GM19467 (cell line): Measurements from ENCODE around the gene GAB2.
A peak's percentile ranks its signal among the peaks of the same experiment; 100 is the strongest.
"Not testable (repeated sequence)": the region's sequence is repeated elsewhere in the genome, so short reads cannot be mapped to it uniquely, and the experiment has no call there.

Source experiments
- ATAC-seq: cut with Tn5 transposase; IDR thresholded peaks from one replicate; pipeline ENCODE4 v1.9.1; 2021; ENCODE audit warnings: mild to moderate bottlenecking, moderate library complexity; ENCODE audit not compliant: unreplicated experiment

GAB2 gene

DNA sequence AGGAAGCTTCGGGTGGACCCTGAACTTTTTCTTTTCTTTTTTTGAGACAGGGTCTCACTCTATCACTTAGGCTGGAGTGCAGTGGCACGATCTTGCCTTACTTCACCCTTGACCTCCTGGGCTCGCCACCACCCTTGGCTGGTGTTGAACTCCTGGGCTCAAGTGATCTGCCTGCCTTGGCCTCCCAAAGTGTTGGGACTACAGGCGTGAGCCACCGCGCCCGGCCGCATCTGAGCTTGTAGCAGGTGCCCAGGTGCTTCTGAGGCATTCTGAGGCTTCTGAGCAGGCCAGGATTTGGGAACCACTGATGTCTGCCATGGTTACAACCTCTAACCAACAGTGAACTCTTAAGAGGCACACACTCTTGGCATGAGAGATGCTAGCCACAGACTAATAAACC is 223.8 kb downstream of the GAB2 start:
- ATAC-seq = no peak

DNA sequence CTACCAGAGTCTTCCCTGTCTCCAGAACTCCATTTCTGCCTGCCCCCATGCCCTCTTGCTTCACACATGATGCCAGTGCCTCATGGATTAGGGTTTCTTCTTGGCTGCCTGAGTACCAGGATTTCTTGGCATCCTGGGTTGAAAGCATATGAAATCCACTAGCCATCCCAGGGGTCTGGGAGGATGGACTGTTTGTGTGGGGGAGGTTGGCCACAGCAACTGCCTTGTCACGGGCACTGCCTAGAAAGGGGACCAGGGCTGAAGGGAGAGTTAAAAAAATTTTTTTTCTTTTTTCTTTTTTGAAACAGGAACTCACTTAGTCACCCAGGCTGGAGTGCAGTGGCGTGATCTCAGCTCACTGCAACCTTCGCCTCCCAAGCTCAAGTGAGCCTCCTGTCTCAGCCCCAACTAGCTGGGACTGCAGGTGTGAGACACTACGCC is 224.7 kb downstream of the GAB2 start:
- no peak for ATAC-seq

DNA sequence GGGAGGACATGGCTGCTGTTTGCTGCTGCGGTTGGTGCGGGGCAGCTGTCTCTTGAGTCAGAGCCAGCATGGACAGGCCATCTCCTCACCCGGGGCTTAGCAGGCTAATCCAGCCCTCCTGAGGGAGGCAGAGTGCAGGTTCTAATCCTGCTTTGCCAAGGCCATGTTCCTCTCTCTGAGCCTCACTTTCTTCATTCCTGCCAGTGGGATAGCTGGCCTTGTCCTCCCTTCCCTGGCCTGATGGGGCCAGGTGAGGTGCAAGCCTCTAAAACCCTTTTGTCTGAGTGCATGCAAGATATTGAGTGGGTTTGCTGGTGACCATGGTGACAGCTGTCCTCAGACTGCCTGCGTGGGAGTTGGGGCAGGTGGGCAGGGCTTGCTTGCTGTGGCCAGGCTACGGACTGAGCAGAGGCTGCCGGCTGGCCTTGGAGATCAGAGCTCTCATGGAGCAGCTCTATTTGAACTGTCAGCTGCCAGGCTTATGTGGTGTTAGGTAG is 225.3 kb downstream of the GAB2 start:
- ATAC-seq = no peak

DNA sequence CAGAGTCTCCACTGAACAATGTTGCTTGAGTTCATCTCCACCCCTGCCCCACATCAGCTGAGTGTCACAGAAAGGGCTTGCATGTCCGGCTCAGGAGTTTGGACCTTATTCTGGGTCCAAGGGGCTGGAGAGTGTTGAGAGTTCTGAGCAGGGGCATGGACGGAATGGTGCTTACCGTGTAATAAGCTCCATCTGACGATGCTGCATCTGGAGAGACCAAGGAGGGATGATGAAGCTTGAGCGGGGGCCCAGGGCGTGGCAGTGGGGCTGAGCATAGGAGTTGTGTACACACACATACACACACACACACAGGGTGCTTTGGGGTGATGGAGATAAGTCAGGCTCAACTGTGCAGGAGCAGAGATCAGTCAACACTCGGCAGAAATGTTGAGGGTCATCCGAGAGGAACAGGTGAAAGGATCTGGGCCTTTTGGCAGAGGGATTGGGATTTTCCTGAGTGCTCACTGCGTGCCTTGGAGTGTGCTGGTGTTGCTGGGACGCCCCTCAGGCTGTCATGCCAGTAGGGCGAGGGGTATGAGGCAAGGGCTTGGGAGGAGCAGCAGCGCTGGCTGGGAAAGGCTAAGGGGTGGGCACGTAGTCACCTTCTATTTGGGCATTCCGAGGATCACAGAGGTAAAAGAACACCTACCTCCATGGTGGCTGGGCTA is 226.6 kb downstream of the GAB2 start:
- ATAC-seq = no peak

DNA sequence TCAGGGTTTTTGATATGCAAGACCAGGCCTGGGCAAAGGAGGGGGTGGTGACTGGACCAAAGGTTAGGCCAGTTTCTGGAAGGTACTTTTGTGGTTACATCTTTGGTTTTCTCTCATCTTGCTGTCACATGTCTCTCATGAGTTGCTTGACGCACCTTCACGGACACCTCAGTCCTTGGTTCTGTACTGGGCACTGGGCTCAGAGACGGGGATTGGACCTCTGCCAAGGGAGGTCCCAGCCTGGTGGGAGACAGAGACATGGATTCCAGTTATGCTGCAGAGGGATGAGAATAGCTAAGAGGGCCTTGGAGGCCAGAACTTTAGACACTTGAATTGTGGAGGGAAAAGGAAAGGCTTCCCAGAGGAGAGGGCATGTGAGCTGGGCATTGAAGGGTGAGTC is 227.2 kb downstream of the GAB2 start:
- ATAC-seq = no peak

DNA sequence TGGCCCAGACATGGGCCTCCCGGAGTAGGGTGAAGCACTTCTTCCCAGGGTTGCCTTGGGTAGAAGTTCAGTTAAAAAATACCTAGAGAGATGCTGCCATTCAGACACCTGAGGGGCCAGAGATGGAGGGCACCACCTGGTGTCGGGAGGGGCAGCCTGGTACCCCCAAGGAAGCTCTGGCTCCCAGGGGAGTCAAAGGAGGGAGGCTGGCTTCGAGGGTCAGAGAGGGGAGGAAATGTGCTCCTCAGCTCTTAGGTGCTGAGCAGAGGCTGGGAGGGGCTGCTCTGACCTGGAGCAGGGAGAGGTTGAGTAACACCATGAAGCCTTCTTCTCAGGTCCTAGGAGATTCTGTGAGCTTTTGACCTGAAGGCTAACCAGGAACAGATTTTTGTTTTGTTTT is 227.8 kb downstream of the GAB2 start:
- ATAC-seq = no peak

DNA sequence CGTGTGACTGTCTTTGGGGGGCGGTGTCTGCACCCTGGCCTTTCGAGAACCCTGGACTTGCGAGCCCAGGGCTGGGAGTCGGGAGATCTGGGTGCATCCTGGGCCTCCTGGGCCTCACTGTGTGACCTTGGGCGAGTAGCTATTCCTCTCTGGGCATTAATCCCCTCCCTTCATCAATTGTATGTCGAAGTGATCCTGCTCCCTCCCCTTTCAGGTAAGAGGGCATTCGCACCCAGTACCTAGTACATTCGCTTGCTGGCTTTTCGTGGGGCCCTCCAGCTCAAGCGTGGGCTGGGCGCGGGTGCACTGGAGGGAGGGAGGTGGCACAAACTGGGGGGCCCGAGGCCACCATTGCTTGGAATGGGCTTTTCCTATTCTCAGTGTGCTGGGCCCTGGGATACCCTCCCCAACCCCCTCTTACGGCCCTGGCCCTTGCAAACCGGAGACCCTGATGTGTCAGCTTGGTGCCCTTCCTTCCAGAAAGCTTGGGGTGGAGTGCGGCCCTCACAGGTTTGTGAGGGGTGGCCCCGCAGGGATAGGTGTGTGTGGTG is 228.4 kb downstream of the GAB2 start:
- no peak for ATAC-seq

DNA sequence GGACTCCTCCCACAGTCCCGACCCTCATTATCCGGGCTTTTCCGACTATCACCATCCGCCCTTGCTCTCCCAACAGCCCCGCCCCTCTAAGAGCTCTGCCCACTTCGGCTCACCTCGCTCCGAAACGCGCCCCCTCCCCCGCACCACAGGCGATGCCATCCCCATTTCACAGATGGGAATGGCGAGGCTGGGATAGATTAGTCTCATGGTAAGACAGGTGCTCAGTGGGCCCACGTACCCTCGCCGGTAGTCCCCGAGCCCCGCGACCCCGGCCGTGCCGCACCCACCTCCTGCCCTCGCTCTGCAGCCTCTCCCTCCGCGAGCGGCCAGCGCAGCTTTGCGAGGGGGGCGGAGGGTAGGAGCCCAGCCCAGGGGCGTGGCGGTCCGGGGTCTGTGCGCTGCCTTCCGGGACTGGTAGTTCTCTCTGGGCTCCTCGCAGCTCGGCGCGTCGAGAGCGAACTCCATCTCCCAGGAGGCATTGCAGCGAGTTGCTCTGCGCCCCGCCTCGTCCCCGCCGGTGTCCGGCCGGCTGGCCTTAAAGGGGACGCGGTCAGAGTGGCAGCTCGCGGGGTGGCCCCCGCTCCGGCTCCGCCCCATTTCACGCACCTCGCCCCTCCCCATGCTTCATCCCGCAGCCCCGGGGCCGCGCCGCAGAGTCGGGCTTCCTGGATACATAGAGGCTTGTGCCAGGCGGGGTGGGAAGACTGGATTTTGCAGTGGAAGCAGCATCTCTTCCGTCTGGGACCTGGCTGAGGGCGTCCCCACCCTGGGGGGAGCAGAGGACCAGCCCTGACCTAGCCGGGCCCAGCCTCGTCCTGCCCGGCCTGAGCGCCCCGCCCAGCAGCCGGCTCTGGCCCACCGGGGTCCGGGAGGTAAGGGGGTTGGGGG is 229.1 kb downstream of the GAB2 start, which contains the start of the genes KCTD21 and USP35:
Gene KCTD21, minus strand, starts transcription at position 341 of the 888 bp plus-strand sequence. CDS start 14,072 bp downstream, outside the sequence.
Gene USP35, plus strand, starts transcription at position 634 of the 888 bp plus-strand sequence. CDS start 7,327 bp downstream, outside the sequence.
- ATAC-seq = peak; percentile 96

DNA sequence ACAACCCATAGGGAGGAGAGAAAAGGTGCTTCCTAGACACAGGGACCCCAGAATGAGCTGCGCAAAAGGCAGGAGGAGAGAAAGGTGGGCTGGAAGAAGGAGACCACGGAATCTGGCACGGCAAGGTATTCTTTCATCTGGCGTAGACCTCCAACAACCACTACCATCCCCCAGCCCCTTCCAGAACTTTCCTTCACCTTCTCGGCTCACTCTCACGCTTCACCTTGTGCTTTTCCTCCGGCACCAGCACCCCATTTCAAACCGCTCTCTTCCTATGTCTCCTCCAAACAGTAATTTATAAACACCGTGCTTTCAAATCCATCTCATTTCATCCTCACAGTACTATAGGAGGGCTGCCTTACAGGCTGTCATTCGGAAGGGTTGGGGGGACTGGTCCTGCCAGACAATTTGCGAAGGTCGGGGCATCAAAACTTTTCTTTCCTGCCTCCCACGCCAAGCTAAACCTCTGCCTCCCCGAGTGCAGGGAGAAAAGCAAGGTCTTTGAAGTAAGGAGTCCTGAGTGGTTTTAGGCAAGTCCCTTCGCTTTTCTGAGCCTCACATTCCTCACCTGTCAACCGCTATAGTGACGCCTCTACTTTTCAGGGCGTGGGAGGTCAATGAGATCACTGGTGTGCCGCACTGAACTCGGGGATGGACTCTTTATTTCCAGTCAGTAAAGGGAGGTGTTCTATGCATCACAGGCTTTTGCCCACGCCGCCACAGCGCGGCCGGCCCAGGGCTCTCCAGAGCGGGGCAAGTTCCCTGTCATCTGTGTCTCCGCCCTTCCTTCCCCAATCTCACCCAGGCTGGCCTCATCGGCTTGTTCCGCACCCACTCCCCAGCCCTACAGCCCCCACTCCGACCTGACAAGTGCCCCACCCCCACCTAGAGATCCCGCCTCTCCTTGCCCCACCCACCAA is 230.0 kb downstream of the GAB2 start:
- peak; percentile 10 for ATAC-seq

DNA sequence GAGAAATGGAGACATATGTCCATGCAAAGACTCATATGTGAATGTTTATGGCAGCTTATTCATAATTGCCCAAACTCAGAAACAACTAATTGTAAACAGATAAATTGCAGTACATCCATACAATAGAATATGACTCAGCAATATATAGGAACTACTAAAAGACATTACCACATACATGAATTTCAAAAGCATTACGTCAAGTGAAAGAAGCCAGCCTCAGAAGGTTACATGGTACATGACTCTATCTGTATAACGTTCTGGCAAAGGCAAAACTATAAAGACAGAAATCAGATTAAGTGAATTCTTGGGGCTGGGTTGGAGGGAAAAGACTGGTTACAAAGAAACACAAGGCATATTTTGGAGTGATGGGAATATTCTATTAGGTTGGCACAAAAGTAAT is 236.4 kb downstream of the GAB2 start:
- no peak for ATAC-seq

DNA sequence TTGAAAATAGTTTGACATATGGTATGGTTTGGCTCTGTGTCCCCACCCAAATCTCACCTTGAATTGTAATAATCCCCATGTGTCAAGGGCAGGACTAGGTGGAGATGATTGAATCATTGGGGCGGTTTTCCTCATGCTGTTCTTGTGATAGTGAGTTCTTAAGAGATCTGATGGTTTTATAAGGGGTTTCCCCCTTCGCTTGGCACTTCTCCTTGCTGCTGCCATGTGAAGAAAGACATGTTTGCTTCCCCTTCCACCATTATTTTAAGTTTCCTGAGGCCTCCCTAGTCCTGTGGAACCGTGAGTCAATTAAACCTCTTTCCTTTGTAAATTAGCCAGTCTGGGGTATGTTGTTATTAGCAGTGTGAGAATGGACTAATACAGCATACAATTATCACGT is 236.9 kb downstream of the GAB2 start:
- ATAC-seq = no peak

DNA sequence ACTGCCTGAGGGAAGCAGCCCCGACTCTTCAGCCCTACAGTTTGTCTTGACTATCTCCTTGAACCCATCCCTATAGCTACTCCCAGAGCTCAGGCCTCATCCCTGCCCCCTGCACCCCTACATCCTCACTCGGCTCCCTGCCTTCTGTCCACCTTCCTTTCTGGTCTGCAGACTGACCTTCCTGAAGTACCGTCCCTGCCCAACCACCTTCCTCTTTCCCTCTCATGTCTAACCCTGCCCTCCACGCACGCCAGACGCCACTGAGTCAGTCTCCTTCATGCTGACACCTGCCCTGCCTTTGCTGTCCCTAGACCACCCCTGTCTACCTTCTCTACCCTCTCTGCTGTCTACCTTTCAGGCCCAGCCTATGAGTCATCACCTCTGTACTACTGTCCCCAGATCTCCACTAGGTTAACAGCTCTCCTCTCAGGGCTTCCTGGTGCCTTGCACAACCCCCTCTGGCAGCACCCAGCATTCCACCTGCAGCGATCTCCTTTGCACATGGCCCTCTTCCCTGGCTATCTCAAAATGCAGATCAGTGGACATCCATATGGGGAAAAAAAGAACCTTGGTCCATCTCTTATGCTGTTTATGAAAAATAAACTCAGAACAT is 238.1 kb downstream of the GAB2 start:
- ATAC-seq = no peak

DNA sequence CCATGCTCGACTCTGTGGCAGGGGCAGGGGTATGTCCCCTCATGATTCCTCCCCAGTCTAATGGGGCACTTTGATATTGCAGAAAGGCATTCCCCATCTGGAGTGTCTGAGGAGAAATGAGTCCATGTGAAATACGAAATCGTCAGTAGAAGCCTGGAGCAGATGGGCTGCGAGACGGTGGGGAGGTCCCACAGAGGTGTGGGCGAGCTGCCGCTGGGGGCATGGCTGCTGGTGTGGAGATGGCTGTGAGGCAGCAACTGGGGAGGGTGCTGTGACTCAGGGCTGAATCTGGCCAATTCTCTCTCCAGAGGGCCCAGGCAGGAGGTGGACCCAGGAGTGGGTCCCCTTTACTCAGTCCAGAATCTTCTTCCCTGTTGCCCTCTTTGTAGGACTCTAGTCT is 240.4 kb downstream of the GAB2 start:
- no peak for ATAC-seq

DNA sequence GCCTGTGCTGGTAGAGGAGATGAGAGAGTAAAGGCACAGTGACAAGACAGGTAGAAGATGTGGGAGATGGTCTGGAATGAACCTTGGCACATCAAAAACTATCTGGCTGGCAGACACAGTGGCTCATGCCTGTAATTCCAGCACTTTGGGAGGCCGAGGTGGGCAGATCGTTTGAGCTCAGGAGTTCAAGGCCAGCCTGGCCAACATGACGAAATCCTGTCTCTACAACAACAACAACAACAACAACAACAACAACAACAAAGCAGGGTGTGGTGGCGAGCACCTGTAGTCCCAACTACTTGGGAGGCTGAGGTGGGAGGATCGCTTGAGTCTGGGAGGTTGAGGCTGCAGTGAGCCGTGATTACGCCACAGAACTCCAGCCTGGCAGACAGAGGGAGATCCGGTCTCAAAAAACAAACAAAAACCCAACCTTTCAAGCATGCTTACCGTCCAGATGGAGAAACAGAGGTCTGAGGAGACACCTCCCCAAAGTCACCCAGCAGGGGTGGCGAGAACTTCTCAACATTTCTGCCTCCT is 240.9 kb downstream of the GAB2 start:
- no peak for ATAC-seq

DNA sequence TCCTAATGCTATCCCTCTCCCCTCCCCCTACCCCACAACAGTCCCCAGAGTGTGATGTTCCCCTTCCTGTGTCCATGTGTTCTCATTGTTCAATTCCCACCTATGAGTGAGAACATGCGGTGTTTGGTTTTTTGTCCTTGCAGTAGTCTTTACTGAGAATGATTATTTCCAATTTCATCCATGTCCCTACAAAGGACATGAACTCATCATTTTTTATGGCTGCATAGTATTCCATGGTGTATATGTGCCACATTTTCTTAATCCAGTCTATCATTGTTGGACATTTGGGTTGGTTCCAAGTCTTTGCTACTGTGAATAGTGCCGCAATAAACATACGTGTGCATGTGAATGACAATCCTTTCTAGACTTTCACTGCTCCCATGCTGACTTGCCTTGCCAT is 241.8 kb downstream of the GAB2 start:
- not testable (repeated sequence) for ATAC-seq

DNA sequence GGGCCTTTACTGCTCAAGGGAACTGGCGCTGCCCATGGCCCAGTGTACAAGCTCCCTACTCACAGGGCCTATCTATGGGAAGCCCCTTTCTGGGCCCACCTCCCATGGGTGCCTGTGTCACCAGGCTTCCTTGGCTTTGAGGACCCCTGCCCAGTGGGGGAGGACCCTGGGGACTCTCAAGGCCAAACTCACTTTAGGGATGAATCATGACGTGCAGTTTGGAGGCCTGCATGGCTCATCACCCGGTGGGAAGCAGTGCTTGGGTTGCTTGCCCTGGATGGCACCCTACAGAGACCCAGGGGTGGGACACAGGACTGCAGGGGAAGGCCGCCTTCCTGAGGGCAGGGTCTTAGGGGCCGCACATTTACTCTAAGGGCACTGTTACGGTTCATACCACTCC is 245.7 kb downstream of the GAB2 start:
- no peak for ATAC-seq

DNA sequence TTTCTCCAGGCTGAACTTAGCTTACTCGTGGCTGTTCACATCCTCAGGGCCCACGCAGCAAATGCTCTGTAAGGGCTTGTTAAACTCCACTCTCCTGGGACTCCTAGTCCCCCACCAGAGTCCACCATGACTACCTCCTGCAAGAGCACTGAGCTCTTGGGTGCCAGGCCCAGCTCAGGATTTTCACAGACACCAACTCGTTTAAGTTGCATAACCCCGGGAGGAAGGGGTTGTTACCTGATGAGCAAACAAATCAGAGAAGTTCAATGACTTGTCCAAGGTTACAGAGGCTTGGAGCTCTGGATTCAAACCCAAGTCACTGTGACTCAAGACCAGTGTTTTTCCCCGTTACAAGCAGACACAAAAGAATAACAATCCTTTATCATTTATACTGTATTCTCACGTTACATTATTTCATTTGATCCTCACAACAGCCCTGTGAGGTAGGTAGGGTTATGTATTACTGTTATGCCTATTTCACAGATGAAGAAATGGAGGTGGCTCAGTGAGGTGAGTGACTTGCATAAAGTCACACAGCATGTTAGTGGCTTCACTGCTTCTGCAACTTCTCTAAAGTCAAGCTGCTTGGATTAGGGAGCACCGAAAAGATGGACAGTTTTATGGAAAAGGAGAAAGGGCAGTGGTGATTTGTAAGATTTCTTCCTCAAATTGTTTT is 246.6 kb downstream of the GAB2 start:
- ATAC-seq = no peak

DNA sequence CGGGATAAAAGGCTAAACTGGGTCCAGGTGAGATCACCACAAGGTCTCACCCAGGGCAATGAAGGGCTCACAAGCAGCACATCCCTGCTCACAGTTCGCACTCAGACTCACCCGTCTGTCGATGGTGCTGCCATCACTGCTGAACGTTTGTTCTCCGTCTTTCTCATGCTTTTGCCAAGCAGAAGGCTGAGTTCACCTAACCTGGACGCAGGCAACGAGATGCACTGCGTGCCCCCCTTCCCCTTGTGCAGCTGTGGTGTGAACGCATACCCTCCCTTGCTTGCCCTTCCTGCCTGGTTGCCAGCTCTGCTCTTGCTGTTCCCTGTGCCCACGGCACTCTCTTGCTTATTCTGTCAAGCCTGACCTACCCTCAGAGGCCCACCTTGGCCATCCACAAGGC is 247.2 kb downstream of the GAB2 start:
- ATAC-seq = no peak
